ENCODE measurements around the gene GNB2.

GNB2 gene

GRCh38 chr7:100640517-100641440 lies 32.8 kb upstream of the GNB2 start:
- no peak for ATAC-seq (ENCODE audit: low read depth)
- no peak for DNase-seq (ENCODE audit: low spot score)

GRCh38 chr7:100641463-100641859 lies 32.1 kb upstream of the GNB2 start, which contains the start of gene TFR2:
Gene TFR2 (minus strand): TSS chr7:100641552. CDS start chr7:100641509, 43 bp downstream.
- no peaks in the 10 kb centered on the region for H3K27me3 ChIP-seq (ENCODE audit: insufficient read depth, poor library complexity, severe bottlenecking)
- no peak for TF ChIP-seq CTCF (IDR thresholded peaks at IDR 0.05; ENCODE audit: poor library complexity, severe bottlenecking)
- no peaks in the 10 kb centered on the region for H3K9me3 ChIP-seq (ENCODE audit: severe bottlenecking)
- DNase-seq (ENCODE audit: low spot score): no peak
- no peaks in the 10 kb centered on the region for H3K36me3 ChIP-seq (ENCODE audit: low read depth)
- H3K4me3 ChIP-seq (ENCODE audit: severe bottlenecking): no peak within 1 kb of the TSS
- no peak within 1 kb of the TSS for H3K27ac ChIP-seq (ENCODE audit: poor library complexity, severe bottlenecking)
- no peak for ATAC-seq (ENCODE audit: low read depth)
- H3K4me1 ChIP-seq (ENCODE audit: insufficient read depth, poor library complexity, severe bottlenecking): no peaks in the 10 kb centered on the region

More at GRCh38 chr7:100640517-100641440, 32.8 kb upstream of the GNB2 start:
- Histone ChIP-seq H3K27me3 (ENCODE audit: insufficient read depth, poor library complexity, severe bottlenecking) (no peaks in the 10 kb centered on the region), H3K9me3 (ENCODE audit: severe bottlenecking) (no peaks in the 10 kb centered on the region), H3K4me1 (ENCODE audit: insufficient read depth, poor library complexity, severe bottlenecking) (no peaks in the 10 kb centered on the region), H3K27ac (ENCODE audit: poor library complexity, severe bottlenecking) (no peak overlapping the region), H3K36me3 (ENCODE audit: low read depth) (no peaks in the 10 kb centered on the region), H3K4me3 (ENCODE audit: severe bottlenecking) (no peak overlapping the region)
- TF ChIP-seq CTCF (IDR thresholded peaks at IDR 0.05; ENCODE audit: poor library complexity, severe bottlenecking): no peak

- no peak for ATAC-seq (ENCODE audit: low read depth)
These were observed 31.5 kb upstream of the GNB2 start for GRCh38 chr7:100641860-100642533.

GRCh38 chr7:100642534-100642907 lies 31.0 kb upstream of the GNB2 start:
- Histone ChIP-seq H3K4me1 (ENCODE audit: insufficient read depth, poor library complexity, severe bottlenecking) (no peaks in the 10 kb centered on the region), H3K36me3 (ENCODE audit: low read depth) (no peaks in the 10 kb centered on the region), H3K4me3 (ENCODE audit: severe bottlenecking) (no peak overlapping the region), H3K27ac (ENCODE audit: poor library complexity, severe bottlenecking) (no peak overlapping the region), H3K27me3 (ENCODE audit: insufficient read depth, poor library complexity, severe bottlenecking) (no peaks in the 10 kb centered on the region), H3K9me3 (ENCODE audit: severe bottlenecking) (no peaks in the 10 kb centered on the region)
- ATAC-seq (ENCODE audit: low read depth) (peak; percentile 59; the same call in 2 of the 3 replicates), DNase-seq (ENCODE audit: low spot score) (no peak)
- no peak for TF ChIP-seq CTCF (IDR thresholded peaks at IDR 0.05; ENCODE audit: poor library complexity, severe bottlenecking)

More at GRCh38 chr7:100641860-100642533, 31.5 kb upstream of the GNB2 start:
- Histone ChIP-seq H3K9me3 (ENCODE audit: severe bottlenecking) (no peaks in the 10 kb centered on the region), H3K4me3 (ENCODE audit: severe bottlenecking) (no peak overlapping the region), H3K27ac (ENCODE audit: poor library complexity, severe bottlenecking) (no peak overlapping the region), H3K36me3 (ENCODE audit: low read depth) (no peaks in the 10 kb centered on the region), H3K27me3 (ENCODE audit: insufficient read depth, poor library complexity, severe bottlenecking) (no peaks in the 10 kb centered on the region), H3K4me1 (ENCODE audit: insufficient read depth, poor library complexity, severe bottlenecking) (no peaks in the 10 kb centered on the region)
- DNase-seq (ENCODE audit: low spot score): no peak
- TF ChIP-seq CTCF (IDR thresholded peaks at IDR 0.05; ENCODE audit: poor library complexity, severe bottlenecking): no peak
